Colonic mucosa (tissue), 4 donors: Measurements from ENCODE around the gene MAX. TPM values are rescaled to one million over a fixed set of nuclear protein-coding genes. Genes with fewer than 3 reads are reported as not detected.
A peak's percentile ranks its signal among the peaks of the same experiment; 100 is the strongest.

ENCODE experiments used
- DNase-seq: peaks from one replicate; pipeline ENCODE4 v3.0.0-alpha.2; 2020
- H3K27ac ChIP-seq: fragments of 200-600 bp; one replicate; pipeline ENCODE4 v1.8.0; 2021
- H3K27me3 ChIP-seq: fragments of 200-600 bp; one replicate; pipeline ENCODE4 v1.8.0; 2021
- H3K36me3 ChIP-seq: fragments of 200-600 bp; one replicate; pipeline ENCODE4 v1.8.0; 2021
- H3K4me1 ChIP-seq: fragments of 200-600 bp; one replicate; pipeline ENCODE4 v1.8.0; 2021; ENCODE audit warnings: mild to moderate bottlenecking
- H3K4me3 ChIP-seq: fragments of 200-600 bp; one replicate; pipeline ENCODE4 v1.8.0; 2021
- H3K9ac ChIP-seq, 2 donors: one replicate each; pipeline ENCODE4 v1.7.0; 2013; ENCODE audit warnings: control low read depth in 2 of 2, low read depth in 2 of 2, low read length in 2 of 2
- H3K9me3 ChIP-seq: fragments of 200-600 bp; one replicate; pipeline ENCODE4 v1.8.0; 2021
- CTCF ChIP-seq: fragments of 200-600 bp; IDR thresholded peaks from one replicate; pipeline ENCODE4 v1.8.0; 2022; ENCODE audit warnings: antibody characterized with exemption, mild to moderate bottlenecking
- intact Hi-C: fragments of 100-400 bp; cut with DNase I; formaldehyde crosslinking; loops from one replicate; pipeline ENCODE4 v1.14.1; 2022
- total RNA-seq, 2 donors: library from RNA; stranded (reverse); fragmentation: NEBNext Ultra II Directional in 1 of 2; extraction: Animal tissue kit (Norgen Biotek cat#: 25700) in 1 of 2; gene quantifications; one replicate each; pipeline ENCODE4 v1.2.1, GENCODE V29; 2021
- donor health status: healthy.
- donor health status: DM: no; HTN: no; CAD: no.
- donor health status: DM: no; HTN: no; CAD: no.

Gene MAX
- 100 to 1,000 TPM in 1 of 2 donors, 10 to 100 TPM in 1; 91.1 to 107 TPM for total RNA-seq

GRCh38 chr14:65102441-65103149, at the start of gene MAX:
MAX (minus strand) TSS chr14:65102517; CDS start chr14:65102339, 178 bp downstream.
- no peaks in the 10 kb centered on the region for H3K27me3 ChIP-seq
- H3K27ac ChIP-seq: peak within 1 kb of the TSS; percentile 86
- H3K4me1 ChIP-seq: peaks cover 5% of the 10 kb centered on the region
- peak within 1 kb of the TSS; percentile 89 to 95 for H3K9ac ChIP-seq
- DNase-seq: peak; percentile 99
- H3K4me3 ChIP-seq: peak within 1 kb of the TSS; percentile 86
- TF ChIP-seq CTCF: no peak
- intact Hi-C loops: no loop called here
- no peaks in the 10 kb centered on the region for H3K9me3 ChIP-seq
- no peaks in the 10 kb centered on the region for H3K36me3 ChIP-seq

- Histone ChIP-seq H3K27ac (no peak overlapping the region), H3K27me3 (no peaks in the 10 kb centered on the region), H3K4me3 (no peak overlapping the region), H3K36me3 (no peaks in the 10 kb centered on the region), H3K4me1 (no peaks in the 10 kb centered on the region), H3K9ac (no peak overlapping the region), H3K9me3 (no peaks in the 10 kb centered on the region)
- intact Hi-C loops: no loop called here
- TF ChIP-seq CTCF: no peak
- DNase-seq: no peak
Observed at GRCh38 chr14:65151609-65151956, 49.3 kb upstream of the MAX start.

GRCh38 chr14:65150898-65151608, 48.7 kb upstream of the MAX start:
- no peak overlapping the region for H3K4me3 ChIP-seq
- intact Hi-C loops: no loop called here
- no peak overlapping the region for H3K27ac ChIP-seq
- H3K4me1 ChIP-seq: no peaks in the 10 kb centered on the region
- no peak for DNase-seq
- no peaks in the 10 kb centered on the region for H3K36me3 ChIP-seq
- no peak overlapping the region for H3K9ac ChIP-seq
- no peaks in the 10 kb centered on the region for H3K27me3 ChIP-seq
- TF ChIP-seq CTCF: no peak
- no peaks in the 10 kb centered on the region for H3K9me3 ChIP-seq

GRCh38 chr14:65149116-65149515, 46.8 kb upstream of the MAX start:
- no peaks in the 10 kb centered on the region for H3K9me3 ChIP-seq
- no peaks in the 10 kb centered on the region for H3K27me3 ChIP-seq
- intact Hi-C loops: no loop called here
- DNase-seq: no peak
- no peaks in the 10 kb centered on the region for H3K36me3 ChIP-seq
- H3K27ac ChIP-seq: no peak overlapping the region
- H3K4me1 ChIP-seq: no peaks in the 10 kb centered on the region
- no peak overlapping the region for H3K4me3 ChIP-seq
- H3K9ac ChIP-seq: no peak overlapping the region
- no peak for TF ChIP-seq CTCF

- H3K36me3 ChIP-seq: no peaks in the 10 kb centered on the region
Observed at GRCh38 chr14:65144170-65144569, 41.9 kb upstream of the MAX start.

More at GRCh38 chr14:65144170-65144569, 41.9 kb upstream of the MAX start:
- no peak for DNase-seq
- Histone ChIP-seq H3K9me3 (no peaks in the 10 kb centered on the region), H3K4me1 (no peaks in the 10 kb centered on the region), H3K27ac (no peak overlapping the region), H3K9ac (no peak overlapping the region), H3K27me3 (no peaks in the 10 kb centered on the region), H3K4me3 (no peak overlapping the region)
- TF ChIP-seq CTCF: no peak
- intact Hi-C loops: no loop called here
